Left kidney (tissue), 1 donor: Measurements from ENCODE around the gene PAQR5. TPM values are rescaled to one million over a fixed set of nuclear protein-coding genes. Genes with fewer than 3 reads are reported as not detected.

ENCODE experiments used
- polyA plus RNA-seq: library from polyadenylated mRNA; unstranded; fragments of 120-200 nt; gene quantifications from one replicate; pipeline ENCODE4 v1.2.1, GENCODE V29; 2013; ENCODE audit not compliant: insufficient read length

The PAQR5 gene
- polyA plus RNA-seq, 1 donor, result 35.1 TPM

Other genes starting within 250 kb of the PAQR5 start
- gene GLCE, start 138.3 kb upstream of the PAQR5 start, polyA plus RNA-seq, result 51.8 TPM
- 59.4 TPM for gene KIF23, start 115.4 kb downstream of the PAQR5 start, polyA plus RNA-seq
- gene RPLP1, start 153.9 kb downstream of the PAQR5 start, polyA plus RNA-seq, result 1,121 TPM